H9 (cell line): Measurements from ENCODE around the gene VOPP1. TPM values are rescaled to one million over a fixed set of nuclear protein-coding genes. Genes with fewer than 3 reads are reported as not detected.

ENCODE experiments used
- DNase-seq: peaks from one replicate; pipeline ENCODE4 v3.0.0-alpha.2; 2017
- H2AFZ ChIP-seq: one replicate; pipeline ENCODE4 v1.6.1; 2013; ENCODE audit warnings: mild to moderate bottlenecking, low read length, control low read depth, moderate library complexity
- H2AK5ac ChIP-seq: 2 replicates; pipeline ENCODE4 v1.6.1; 2013; ENCODE audit warnings: low read length, control low read depth, mixed read lengths; ENCODE audit not compliant: insufficient read length
- H2BK120ac ChIP-seq: one replicate; pipeline ENCODE4 v1.6.1; 2013; ENCODE audit warnings: low read depth, mild to moderate bottlenecking, low read length, control low read depth, inconsistent platforms; ENCODE audit not compliant: poor library complexity, severe bottlenecking
- H2BK12ac ChIP-seq: 2 replicates; pipeline ENCODE4 v1.6.1; 2013; ENCODE audit warnings: low read length, control low read depth, mixed read lengths, low read depth; ENCODE audit not compliant: insufficient read length
- H2BK15ac ChIP-seq: 2 replicates; pipeline ENCODE4 v1.6.1; 2013; ENCODE audit warnings: low read depth, low read length, control low read depth
- H2BK20ac ChIP-seq: one replicate; pipeline ENCODE4 v1.6.1; 2013; ENCODE audit warnings: low read depth, mild to moderate bottlenecking, low read length, control low read depth, inconsistent platforms; ENCODE audit not compliant: poor library complexity, severe bottlenecking
- H2BK5ac ChIP-seq: 2 replicates; pipeline ENCODE4 v1.6.1; 2013; ENCODE audit warnings: low read length, control low read depth, mixed read lengths; ENCODE audit not compliant: insufficient read length
- H3K14ac ChIP-seq: 2 replicates; pipeline ENCODE4 v1.6.1; 2013; ENCODE audit warnings: low read length, control low read depth; ENCODE audit not compliant: insufficient read depth
- H3K18ac ChIP-seq: 2 replicates; pipeline ENCODE4 v1.6.1; 2013; ENCODE audit warnings: low read depth, mild to moderate bottlenecking, mixed read lengths, low read length, control low read depth; ENCODE audit not compliant: insufficient read length
- H3K23ac ChIP-seq: 2 replicates; pipeline ENCODE4 v1.6.1; 2013; ENCODE audit warnings: low read length, control low read depth, mixed read lengths, low read depth; ENCODE audit not compliant: insufficient read length
- H3K23me2 ChIP-seq: 2 replicates; pipeline ENCODE4 v1.6.1; 2013; ENCODE audit warnings: low read depth, mild to moderate bottlenecking, mixed read lengths, low read length, control low read depth; ENCODE audit not compliant: insufficient read length, poor library complexity, severe bottlenecking
- H3K27ac ChIP-seq: 2 replicates; pipeline ENCODE4 v1.5.1; 2013; ENCODE audit warnings: low read length, control low read depth, mixed read lengths, low read depth; ENCODE audit not compliant: insufficient read length
- H3K27me3 ChIP-seq: 2 replicates; pipeline ENCODE4 v1.6.1; 2013; ENCODE audit warnings: low read length, control low read depth, inconsistent platforms; ENCODE audit not compliant: insufficient read depth
- H3K4ac ChIP-seq: 2 replicates; pipeline ENCODE4 v1.6.1; 2013; ENCODE audit warnings: low read depth, mild to moderate bottlenecking, control low read depth, inconsistent platforms, low read length, moderate library complexity
- H3K4me1 ChIP-seq: 2 replicates; pipeline ENCODE4 v1.6.1; 2013; ENCODE audit warnings: low read length, control low read depth, inconsistent platforms; ENCODE audit not compliant: insufficient read depth
- H3K4me2 ChIP-seq: 2 replicates; pipeline ENCODE4 v1.6.1; 2013; ENCODE audit warnings: low read length, control low read depth, mixed read lengths; ENCODE audit not compliant: insufficient read length, insufficient read depth
- H3K56ac ChIP-seq: 2 replicates; pipeline ENCODE4 v1.6.1; 2013; ENCODE audit warnings: low read depth, mild to moderate bottlenecking, mixed read lengths, low read length, control low read depth; ENCODE audit not compliant: insufficient read length
- H3K79me1 ChIP-seq: 2 replicates; pipeline ENCODE4 v1.6.1; 2013; ENCODE audit warnings: low read depth, mild to moderate bottlenecking, moderate library complexity, low read length, control low read depth, inconsistent platforms; ENCODE audit not compliant: insufficient read depth, poor library complexity, severe bottlenecking
- H3K79me2 ChIP-seq: 2 replicates; pipeline ENCODE4 v1.6.1; 2013; ENCODE audit warnings: low read length, control low read depth, inconsistent platforms; ENCODE audit not compliant: insufficient read depth
- H3K9ac ChIP-seq: 2 replicates; pipeline ENCODE4 v1.6.1; 2013; ENCODE audit warnings: low read length, control low read depth, mixed read lengths; ENCODE audit not compliant: insufficient read length; ENCODE audit errors: extremely low read depth
- H3K9me3 ChIP-seq: one replicate; pipeline ENCODE4 v1.6.1; 2013; ENCODE audit warnings: low read depth, low read length, inconsistent platforms; ENCODE audit not compliant: control insufficient read depth
- H3T11ph ChIP-seq: one replicate; pipeline ENCODE4 v1.6.1; 2013; ENCODE audit warnings: mild to moderate bottlenecking, low read length, control low read depth, inconsistent platforms
- H4K20me1 ChIP-seq: one replicate; pipeline ENCODE4 v1.6.1; 2013; ENCODE audit not compliant: control insufficient read depth, insufficient read length, insufficient read depth
- H4K5ac ChIP-seq: 2 replicates; pipeline ENCODE4 v1.6.1; 2013; ENCODE audit warnings: low read depth, mild to moderate bottlenecking, mixed read lengths, low read length, control low read depth; ENCODE audit not compliant: insufficient read length
- H4K8ac ChIP-seq: replicated peaks from 2 replicates; pipeline ENCODE4 v1.6.1; 2013; ENCODE audit warnings: low read length, control low read depth, mixed read lengths, low read depth; ENCODE audit not compliant: insufficient read length
- H4K91ac ChIP-seq: 2 replicates; pipeline ENCODE4 v1.6.1; 2013; ENCODE audit warnings: low read depth, mild to moderate bottlenecking, moderate library complexity, mixed read lengths, low read length, control low read depth; ENCODE audit not compliant: insufficient read length
- H3K27ac Mint-ChIP-seq, 3 experiments: 2 replicates in 2 of 3; 3 replicates in 1 of 3; pipeline ENCODE4 v1.8.0; 2020 to 2021; ENCODE audit warnings: mixed read lengths in 3 of 3, mild to moderate bottlenecking in 1 of 3, moderate library complexity in 1 of 3
- H3K27me3 Mint-ChIP-seq: 2 replicates; pipeline ENCODE4 v1.8.0; 2021; ENCODE audit warnings: low read depth, mild to moderate bottlenecking, moderate library complexity, mixed read lengths
- H3K36me3 Mint-ChIP-seq, 3 experiments: 2 replicates in 2 of 3; 3 replicates in 1 of 3; pipeline ENCODE4 v1.8.0; 2020 to 2021; ENCODE audit warnings: low read depth in 3 of 3, mixed read lengths in 3 of 3; ENCODE audit not compliant: insufficient read depth in 1 of 3
- H3K4me1 Mint-ChIP-seq, 2 experiments: 2 replicates each; pipeline ENCODE4 v1.8.0; 2020; ENCODE audit warnings: mixed read lengths in 2 of 2
- H3K4me3 Mint-ChIP-seq, 2 experiments: 2 replicates in 1 of 2; 3 replicates in 1 of 2; pipeline ENCODE4 v1.8.0; 2020 to 2021; ENCODE audit warnings: mild to moderate bottlenecking in 2 of 2, mixed read lengths in 2 of 2, moderate library complexity in 1 of 2
- H3K9me3 Mint-ChIP-seq, 2 experiments: 2 replicates in 1 of 2; 3 replicates in 1 of 2; pipeline ENCODE4 v1.8.0; 2020; ENCODE audit warnings: mild to moderate bottlenecking in 2 of 2, mixed read lengths in 2 of 2, moderate library complexity in 1 of 2
- WGBS: extraction: QIAGEN DNeasy Blood & Tissue Kit; methylation state at CpG from one replicate; pipeline ENCODE4 v1.1.7; 2013; ENCODE audit warnings: missing lambda C conversion rate, low lambda C conversion rate, mixed read lengths; ENCODE audit not compliant: insufficient read length; ENCODE audit errors: extremely low coverage; 5-methylcytosine and 5-hydroxymethylcytosine counted together
- total RNA-seq: library from RNA; stranded (reverse); gene quantifications from 2 replicates; pipeline ENCODE4 v1.2.1, GENCODE V29; 2021
- TF ChIP-seq, protein P1 (sequence below): fragments of 200-600 bp; sonication (generic); conservative IDR thresholded peaks from 3 replicates; pipeline ENCODE4 v1.8.0; 2021; ENCODE audit warnings: antibody characterized with exemption, mild to moderate bottlenecking

Gene VOPP1
- total RNA-seq, 1 experiment from 2014 or later, result 55.7 TPM

DNA sequence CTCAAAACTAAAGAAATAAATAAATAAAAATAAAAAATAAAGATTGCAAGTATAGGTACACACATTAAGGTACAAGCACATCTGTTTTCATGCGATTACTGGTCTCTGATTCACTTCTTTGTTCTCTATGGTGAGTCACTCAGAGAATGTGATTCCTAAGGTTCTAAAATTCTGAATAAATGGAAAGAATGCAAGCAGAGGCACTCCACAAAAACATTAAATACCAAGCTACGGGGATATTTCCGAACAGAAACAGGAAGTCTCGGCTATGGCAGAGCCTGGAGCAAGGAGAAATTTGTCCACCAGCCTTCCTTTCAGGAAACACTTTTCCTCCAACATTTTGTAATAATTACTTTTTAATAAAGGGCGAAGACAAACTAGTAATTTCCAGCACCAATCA, 1.4 kb downstream of the VOPP1 start:
- Mint-ChIP-seq H3K36me3 (peaks cover 0 to 2% (median 0%) of the 10 kb centered on the region in 3 experiments; a peak in 1 of 7 replicates), H3K4me1 (peaks cover 61 to 64% of the 10 kb centered on the region in 2 experiments), H3K27me3 (peaks cover 15% of the 10 kb centered on the region), H3K9me3 (no peaks in the 10 kb centered on the region), H3K27ac (peak overlapping the region in 1 of 3 experiments; percentile 96; a peak in 3 of 7 replicates), H3K4me3 (peak overlapping the region; percentile 94 to 96)
- no peak overlapping the region for H3K23ac ChIP-seq
- no peak overlapping the region for H2BK15ac ChIP-seq
- no peak overlapping the region for H4K5ac ChIP-seq
- no peak overlapping the region for H3K14ac ChIP-seq
- H2BK12ac ChIP-seq, result no peak overlapping the region
- H4K8ac ChIP-seq, result no peak overlapping the region
- peaks cover 9% of the 10 kb centered on the region; the same call in 1 of the 2 replicates for H3K79me2 ChIP-seq
- H3K9ac ChIP-seq, result no peak overlapping the region
- no peak overlapping the region for H3K27ac ChIP-seq
- no peak overlapping the region for H2AK5ac ChIP-seq
- H2AFZ ChIP-seq, result no peak overlapping the region
- no peak overlapping the region for H2BK5ac ChIP-seq
- TF ChIP-seq, protein P1, sequence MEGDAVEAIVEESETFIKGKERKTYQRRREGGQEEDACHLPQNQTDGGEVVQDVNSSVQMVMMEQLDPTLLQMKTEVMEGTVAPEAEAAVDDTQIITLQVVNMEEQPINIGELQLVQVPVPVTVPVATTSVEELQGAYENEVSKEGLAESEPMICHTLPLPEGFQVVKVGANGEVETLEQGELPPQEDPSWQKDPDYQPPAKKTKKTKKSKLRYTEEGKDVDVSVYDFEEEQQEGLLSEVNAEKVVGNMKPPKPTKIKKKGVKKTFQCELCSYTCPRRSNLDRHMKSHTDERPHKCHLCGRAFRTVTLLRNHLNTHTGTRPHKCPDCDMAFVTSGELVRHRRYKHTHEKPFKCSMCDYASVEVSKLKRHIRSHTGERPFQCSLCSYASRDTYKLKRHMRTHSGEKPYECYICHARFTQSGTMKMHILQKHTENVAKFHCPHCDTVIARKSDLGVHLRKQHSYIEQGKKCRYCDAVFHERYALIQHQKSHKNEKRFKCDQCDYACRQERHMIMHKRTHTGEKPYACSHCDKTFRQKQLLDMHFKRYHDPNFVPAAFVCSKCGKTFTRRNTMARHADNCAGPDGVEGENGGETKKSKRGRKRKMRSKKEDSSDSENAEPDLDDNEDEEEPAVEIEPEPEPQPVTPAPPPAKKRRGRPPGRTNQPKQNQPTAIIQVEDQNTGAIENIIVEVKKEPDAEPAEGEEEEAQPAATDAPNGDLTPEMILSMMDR, result no peak
- H4K20me1 ChIP-seq, result no peaks in the 10 kb centered on the region
- no peak overlapping the region for H3K18ac ChIP-seq
- H3K23me2 ChIP-seq, result peaks cover 5% of the 10 kb centered on the region
- no CpG with 5 or more reads among the region's 5 CpGs for WGBS
- peak overlapping the region; percentile 66 for H3K4me2 ChIP-seq
- H3K56ac ChIP-seq, result no peak overlapping the region
- H3K27me3 ChIP-seq, result no peaks in the 10 kb centered on the region; the same call in 1 of the 2 replicates
- H3K9me3 ChIP-seq, result no peaks in the 10 kb centered on the region
- H4K91ac ChIP-seq, result no peak overlapping the region
- no peak overlapping the region for H3K4ac ChIP-seq
- H3T11ph ChIP-seq, result no peak overlapping the region
- no peak overlapping the region for H2BK20ac ChIP-seq
- no peak for DNase-seq
- no peak overlapping the region for H2BK120ac ChIP-seq
- peaks cover 3% of the 10 kb centered on the region for H3K79me1 ChIP-seq
- H3K4me1 ChIP-seq, result peaks cover 13% of the 10 kb centered on the region; the same call in 1 of the 2 replicates
